Neural crest cell (in vitro differentiated cells): ENCODE results near the gene MAML3. TPM values are rescaled to one million over a fixed set of nuclear protein-coding genes. Genes with fewer than 3 reads are reported as not detected.
A peak's percentile ranks its signal among the peaks of the same experiment; 100 is the strongest.
"Not testable (repeated sequence)": the region's sequence is repeated elsewhere in the genome, so short reads cannot be mapped to it uniquely, and the experiment has no call there.

Experiments used
- DNase-seq: peaks from one replicate; pipeline ENCODE4 v3.0.0; 2021; ENCODE audit warnings: low read depth, mixed read lengths, low spot score
- H3K27ac Mint-ChIP-seq: one replicate; pipeline ENCODE4 v1.8.0; 2021; ENCODE audit warnings: mild to moderate bottlenecking, mixed read lengths; ENCODE audit not compliant: unreplicated experiment
- H3K27me3 Mint-ChIP-seq: 2 replicates; pipeline ENCODE4 v1.8.0; 2021; ENCODE audit warnings: low read depth, mild to moderate bottlenecking, mixed read lengths
- H3K36me3 Mint-ChIP-seq: 2 replicates; pipeline ENCODE4 v1.8.0; 2021; ENCODE audit warnings: low read depth, mild to moderate bottlenecking, mixed read lengths
- H3K4me1 Mint-ChIP-seq: 2 replicates; pipeline ENCODE4 v1.8.0; 2021; ENCODE audit warnings: mixed read lengths
- H3K4me3 Mint-ChIP-seq: one replicate; pipeline ENCODE4 v1.8.0; 2021; ENCODE audit warnings: mild to moderate bottlenecking, mixed read lengths
- H3K9me3 Mint-ChIP-seq: 2 replicates; pipeline ENCODE4 v1.8.0; 2021; ENCODE audit warnings: mixed read lengths
- total RNA-seq: library from RNA; stranded (reverse); gene quantifications from 2 replicates; pipeline ENCODE4 v1.2.1, GENCODE V29; 2021
- TF ChIP-seq, protein P1 (sequence below): fragments of 200-600 bp; sonication (generic); conservative IDR thresholded peaks from 2 replicates; pipeline ENCODE4 v1.5.0; 2021; ENCODE audit warnings: antibody characterized with exemption, mild to moderate bottlenecking

The MAML3 gene
- total RNA-seq, 1 donor from 2014 or later: 21.8 TPM

DNA sequence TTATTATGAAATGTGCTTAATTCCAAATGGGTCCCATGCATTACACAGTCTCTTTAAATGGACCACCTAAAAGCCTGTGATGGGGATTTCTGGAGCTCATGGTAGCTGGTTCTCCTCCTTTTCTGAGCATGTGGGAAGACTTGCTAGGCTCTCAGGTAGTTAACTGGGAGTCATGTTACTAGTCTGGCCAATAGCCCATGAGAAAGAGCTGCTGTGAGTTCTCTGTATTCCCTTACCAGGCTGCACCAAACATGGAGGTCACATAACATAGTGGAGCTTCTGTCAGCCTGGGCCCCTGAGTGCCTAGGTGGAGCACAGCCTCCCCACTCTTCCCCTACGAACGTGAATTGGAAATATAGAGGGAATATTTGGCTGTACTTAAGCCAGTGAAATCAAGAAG is 198.4 kb downstream of the MAML3 start:
- Mint-ChIP-seq H3K27me3 (no peaks in the 10 kb centered on the region), H3K27ac (no peak overlapping the region), H3K9me3 (no peaks in the 10 kb centered on the region), H3K36me3 (peaks cover 6% of the 10 kb centered on the region), H3K4me3 (peak overlapping the region; percentile 22), H3K4me1 (peaks cover 49% of the 10 kb centered on the region)
- TF ChIP-seq, protein P1, sequence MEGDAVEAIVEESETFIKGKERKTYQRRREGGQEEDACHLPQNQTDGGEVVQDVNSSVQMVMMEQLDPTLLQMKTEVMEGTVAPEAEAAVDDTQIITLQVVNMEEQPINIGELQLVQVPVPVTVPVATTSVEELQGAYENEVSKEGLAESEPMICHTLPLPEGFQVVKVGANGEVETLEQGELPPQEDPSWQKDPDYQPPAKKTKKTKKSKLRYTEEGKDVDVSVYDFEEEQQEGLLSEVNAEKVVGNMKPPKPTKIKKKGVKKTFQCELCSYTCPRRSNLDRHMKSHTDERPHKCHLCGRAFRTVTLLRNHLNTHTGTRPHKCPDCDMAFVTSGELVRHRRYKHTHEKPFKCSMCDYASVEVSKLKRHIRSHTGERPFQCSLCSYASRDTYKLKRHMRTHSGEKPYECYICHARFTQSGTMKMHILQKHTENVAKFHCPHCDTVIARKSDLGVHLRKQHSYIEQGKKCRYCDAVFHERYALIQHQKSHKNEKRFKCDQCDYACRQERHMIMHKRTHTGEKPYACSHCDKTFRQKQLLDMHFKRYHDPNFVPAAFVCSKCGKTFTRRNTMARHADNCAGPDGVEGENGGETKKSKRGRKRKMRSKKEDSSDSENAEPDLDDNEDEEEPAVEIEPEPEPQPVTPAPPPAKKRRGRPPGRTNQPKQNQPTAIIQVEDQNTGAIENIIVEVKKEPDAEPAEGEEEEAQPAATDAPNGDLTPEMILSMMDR: no peak
- no peak for DNase-seq

DNA sequence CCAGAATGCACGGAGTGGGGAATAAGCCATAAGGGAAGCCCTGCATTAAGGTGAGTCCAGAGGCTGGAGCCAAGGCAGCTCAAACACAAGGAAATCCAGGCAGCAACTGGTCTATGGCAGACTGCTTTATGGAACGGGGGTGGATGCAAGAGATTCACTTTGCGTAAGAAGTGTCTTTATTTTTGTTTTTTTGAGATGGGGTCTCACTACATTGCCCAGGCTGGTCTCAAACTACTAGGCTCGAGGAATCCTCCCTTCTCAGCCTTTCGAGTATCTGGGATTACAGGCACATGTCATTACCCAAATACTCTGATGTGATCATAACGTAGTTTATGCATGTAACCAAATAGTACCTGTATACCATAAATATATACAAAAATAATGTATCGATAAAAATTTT is 199.5 kb downstream of the MAML3 start:
- Mint-ChIP-seq H3K27ac (no peak overlapping the region), H3K9me3 (peaks cover 2% of the 10 kb centered on the region), H3K4me3 (no peak overlapping the region), H3K36me3 (peaks cover 8% of the 10 kb centered on the region), H3K4me1 (peaks cover 49% of the 10 kb centered on the region), H3K27me3 (no peaks in the 10 kb centered on the region)
- no peak for DNase-seq
- TF ChIP-seq, protein P1: no peak

- Mint-ChIP-seq H3K36me3 (peaks cover 8% of the 10 kb centered on the region), H3K9me3 (peaks cover 2% of the 10 kb centered on the region), H3K4me3 (no peak overlapping the region), H3K27ac (peak overlapping the region; percentile 31), H3K27me3 (no peaks in the 10 kb centered on the region), H3K4me1 (peaks cover 37% of the 10 kb centered on the region)
- TF ChIP-seq, protein P1: no peak
- no peak for DNase-seq
These were observed 203.0 kb downstream of the MAML3 start for GRCh38 chr4:139951021-139951420.

- no peak for DNase-seq
- no peaks in the 10 kb centered on the region for H3K27me3 Mint-ChIP-seq
- H3K4me3 Mint-ChIP-seq: no peak overlapping the region
- TF ChIP-seq, protein P1: no peak
- no peak overlapping the region for H3K27ac Mint-ChIP-seq
- peaks cover 8% of the 10 kb centered on the region for H3K36me3 Mint-ChIP-seq
- peaks cover 2% of the 10 kb centered on the region for H3K9me3 Mint-ChIP-seq
- peaks cover 33% of the 10 kb centered on the region for H3K4me1 Mint-ChIP-seq
These were observed 203.4 kb downstream of the MAML3 start for GRCh38 chr4:139950568-139950967.

DNA sequence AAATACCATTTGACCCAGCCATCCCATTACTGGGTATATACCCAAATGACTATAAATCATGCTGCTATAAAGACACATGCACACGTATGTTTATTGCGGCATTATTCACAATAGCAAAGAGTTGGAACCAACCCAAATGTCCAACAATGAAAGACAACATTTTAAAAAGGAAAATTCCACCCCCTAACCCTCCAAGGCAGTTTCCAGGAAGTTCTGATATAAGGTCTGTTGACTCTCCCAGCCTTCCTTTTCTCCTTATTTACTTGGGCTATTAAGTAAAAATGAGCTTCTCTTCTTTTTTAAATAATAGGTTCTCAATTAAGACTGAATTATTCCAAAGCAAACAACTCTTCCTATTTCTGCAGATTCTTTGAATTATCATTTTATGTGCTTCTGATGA is 209.1 kb downstream of the MAML3 start:
- not testable (repeated sequence) for H3K27me3 Mint-ChIP-seq, H3K4me3 Mint-ChIP-seq, DNase-seq, H3K36me3 Mint-ChIP-seq, H3K27ac Mint-ChIP-seq, H3K9me3 Mint-ChIP-seq
- peaks cover 23% of the 10 kb centered on the region for H3K4me1 Mint-ChIP-seq

GRCh38 chr4:139943277-139943676 is 210.7 kb downstream of the MAML3 start:
- DNase-seq: no peak
- no peaks in the 10 kb centered on the region for H3K9me3 Mint-ChIP-seq
- TF ChIP-seq, protein P1: no peak
- H3K36me3 Mint-ChIP-seq: peaks cover 4% of the 10 kb centered on the region
- H3K27ac Mint-ChIP-seq: no peak overlapping the region
- peak overlapping the region; percentile 9 for H3K4me3 Mint-ChIP-seq
- no peaks in the 10 kb centered on the region for H3K27me3 Mint-ChIP-seq
- peaks cover 23% of the 10 kb centered on the region for H3K4me1 Mint-ChIP-seq
